Raji (cell line): ENCODE data around the gene ITPR2.

ENCODE experiments used
- POLR2A ChIP-seq: IDR thresholded peaks from 2 replicates; pipeline ENCODE4 v1.6.1; 2011; ENCODE audit warnings: low read depth, low read length, control low read depth; ENCODE audit not compliant: insufficient read depth

The ITPR2 gene

GRCh38 chr12:26595806-26596205 is 237.2 kb downstream of the ITPR2 start:
- no peak for TF ChIP-seq POLR2A

- TF ChIP-seq POLR2A, result no peak
Observed at GRCh38 chr12:26580619-26581018, 252.4 kb downstream of the ITPR2 start.

- TF ChIP-seq POLR2A, result no peak
Observed at GRCh38 chr12:26576266-26576665, 256.7 kb downstream of the ITPR2 start.

- TF ChIP-seq POLR2A, result no peak
Observed at GRCh38 chr12:26573225-26573909, 259.6 kb downstream of the ITPR2 start.

GRCh38 chr12:26572137-26572536 is 260.9 kb downstream of the ITPR2 start:
- no peak for TF ChIP-seq POLR2A

- no peak for TF ChIP-seq POLR2A
Observed at GRCh38 chr12:26571560-26571959, 261.4 kb downstream of the ITPR2 start.

GRCh38 chr12:26567126-26567525 is 265.9 kb downstream of the ITPR2 start:
- TF ChIP-seq POLR2A, result no peak

- TF ChIP-seq POLR2A, result no peak
Observed at GRCh38 chr12:26566675-26567074, 266.3 kb downstream of the ITPR2 start.

GRCh38 chr12:26566186-26566585 is 266.8 kb downstream of the ITPR2 start:
- TF ChIP-seq POLR2A, result no peak

GRCh38 chr12:26564391-26564790 is 268.6 kb downstream of the ITPR2 start:
- no peak for TF ChIP-seq POLR2A

GRCh38 chr12:26563552-26563951 is 269.4 kb downstream of the ITPR2 start:
- no peak for TF ChIP-seq POLR2A

- no peak for TF ChIP-seq POLR2A
Observed at GRCh38 chr12:26557326-26557725, 275.7 kb downstream of the ITPR2 start.

- TF ChIP-seq POLR2A, result no peak
Observed at GRCh38 chr12:26556916-26557315, 276.1 kb downstream of the ITPR2 start.

- TF ChIP-seq POLR2A, result no peak
Observed at GRCh38 chr12:26555139-26555538, 277.9 kb downstream of the ITPR2 start.

- no peak for TF ChIP-seq POLR2A
Observed at GRCh38 chr12:26554332-26554731, 278.7 kb downstream of the ITPR2 start.

GRCh38 chr12:26551385-26551784 is 281.6 kb downstream of the ITPR2 start:
- no peak for TF ChIP-seq POLR2A

- no peak for TF ChIP-seq POLR2A
Observed at GRCh38 chr12:26548227-26548626, 284.8 kb downstream of the ITPR2 start.

GRCh38 chr12:26546535-26547314 is 286.3 kb downstream of the ITPR2 start:
- TF ChIP-seq POLR2A, result no peak
